HEK293 (cell line): ENCODE measurements around the gene MTMR4.

Experiments used
- CTCF ChIA-PET: fragments of 350-600 bp; formaldehyde crosslinking; extraction: SDS; loops from one replicate; lab custom pipeline; 2021; ENCODE audit warnings: antibody characterized with exemption; lab: Yijun Ruan, JAX
- POLR2A ChIA-PET: fragments of 300-600 bp; formaldehyde crosslinking; extraction: SDS; loops from one replicate; lab custom pipeline; 2020; ENCODE audit warnings: antibody characterized with exemption, inconsistent platforms; lab: Yijun Ruan, JAX
- H3K27ac ChIP-seq: fragments of 200-500 bp; sonication (Bioruptor generic); 2 replicates; pipeline ENCODE4 v1.5.1; 2014; ENCODE audit warnings: low read depth, low read length, control low read depth, inconsistent platforms; ENCODE audit errors: extremely low read depth
- H3K36me3 ChIP-seq, 2 experiments: fragments of 200-500 bp in 1 of 2; sonication (Bioruptor generic) in 1 of 2; 1 replicate in 1 of 2; 2 replicates in 1 of 2; pipeline ENCODE4 v1.5.1; 2014 to 2017; ENCODE audit warnings: inconsistent platforms in 2 of 2, low read length in 2 of 2; ENCODE audit not compliant: control insufficient read depth in 2 of 2, insufficient read depth in 1 of 2
- H3K4me1 ChIP-seq: fragments of 200-500 bp; sonication (Bioruptor generic); 2 replicates; pipeline ENCODE4 v1.5.1; 2014; ENCODE audit warnings: mild to moderate bottlenecking, low read length, inconsistent platforms; ENCODE audit not compliant: control insufficient read depth, insufficient read depth
- H3K4me3 ChIP-seq: 2 replicates; pipeline ENCODE4 v1.5.1; 2011; ENCODE audit warnings: low read depth, mild to moderate bottlenecking, control low read depth, low read length, moderate library complexity
- H3K9me3 ChIP-seq: fragments of 200-500 bp; sonication (Bioruptor generic); 2 replicates; pipeline ENCODE4 v1.5.1; 2014; ENCODE audit warnings: low read depth, low read length, inconsistent platforms; ENCODE audit not compliant: control insufficient read depth, insufficient read depth
- BCL11B ChIP-seq: fragments of 450-650 bp; formaldehyde crosslinking; IDR thresholded peaks from 2 replicates; pipeline ENCODE4 v1.5.1; 2016; ENCODE audit warnings: low read depth, missing biosample characterization, missing genetic modification characterization
- GLI2 ChIP-seq: fragments of 450-650 bp; formaldehyde crosslinking; IDR thresholded peaks from 2 replicates; pipeline ENCODE4; 2017; ENCODE audit warnings: missing biosample characterization, missing genetic modification characterization, low read depth, borderline replicate concordance
- KLF16 ChIP-seq: fragments of 450-650 bp; formaldehyde crosslinking; IDR thresholded peaks from 2 replicates; pipeline ENCODE4 v1.5.1; 2017; ENCODE audit warnings: missing biosample characterization, missing genetic modification characterization
- PRDM1 ChIP-seq: fragments of 450-650 bp; formaldehyde crosslinking; IDR thresholded peaks from 2 replicates; pipeline ENCODE4; 2016; ENCODE audit warnings: missing biosample characterization, missing genetic modification characterization
- SCRT1 ChIP-seq: fragments of 450-650 bp; formaldehyde crosslinking; IDR thresholded peaks from 2 replicates; pipeline ENCODE4 v1.5.1; 2016; ENCODE audit warnings: missing biosample characterization, missing genetic modification characterization, borderline replicate concordance
- SP2 ChIP-seq: fragments of 450-650 bp; formaldehyde crosslinking; IDR thresholded peaks from 2 replicates; pipeline ENCODE4 v1.5.1; 2016; ENCODE audit warnings: missing biosample characterization, missing genetic modification characterization
- ZBTB20 ChIP-seq: fragments of 450-650 bp; formaldehyde crosslinking; IDR thresholded peaks from 2 replicates; pipeline ENCODE4 v1.5.1; 2016; ENCODE audit warnings: missing biosample characterization, missing genetic modification characterization
- ZFP37 ChIP-seq: fragments of 450-650 bp; formaldehyde crosslinking; IDR thresholded peaks from 2 replicates; pipeline ENCODE4 v1.5.1; 2016; ENCODE audit warnings: missing biosample characterization, missing genetic modification characterization
- ZFP69B ChIP-seq: fragments of 450-650 bp; formaldehyde crosslinking; IDR thresholded peaks from 2 replicates; pipeline ENCODE4 v1.5.1; 2016; ENCODE audit warnings: missing biosample characterization, missing genetic modification characterization
- ZNF10 ChIP-seq: fragments of 450-650 bp; formaldehyde crosslinking; IDR thresholded peaks from 2 replicates; pipeline ENCODE4 v1.5.1; 2017; ENCODE audit warnings: missing biosample characterization, missing genetic modification characterization
- ZNF221 ChIP-seq: fragments of 450-650 bp; formaldehyde crosslinking; IDR thresholded peaks from 2 replicates; pipeline ENCODE4 v1.5.1; 2017; ENCODE audit warnings: missing biosample characterization, missing genetic modification characterization, borderline replicate concordance
- ZNF302 ChIP-seq: fragments of 450-650 bp; formaldehyde crosslinking; IDR thresholded peaks from 2 replicates; pipeline ENCODE4 v1.5.1; 2016; ENCODE audit warnings: missing biosample characterization, missing genetic modification characterization, low read depth
- ZNF391 ChIP-seq: fragments of 450-650 bp; formaldehyde crosslinking; IDR thresholded peaks from 2 replicates; pipeline ENCODE4 v1.5.1; 2016; ENCODE audit warnings: low read depth, missing biosample characterization, missing genetic modification characterization, borderline replicate concordance
- ZNF394 ChIP-seq: fragments of 450-650 bp; formaldehyde crosslinking; IDR thresholded peaks from 2 replicates; pipeline ENCODE4 v1.5.1; 2016; ENCODE audit warnings: missing biosample characterization, missing genetic modification characterization, mild to moderate bottlenecking, moderate library complexity, borderline replicate concordance
- ZNF561 ChIP-seq: fragments of 450-650 bp; IDR thresholded peaks from 2 replicates; pipeline ENCODE4 v1.5.1; 2018; ENCODE audit warnings: missing biosample characterization, missing genetic modification characterization, borderline replicate concordance
- ZNF658 ChIP-seq: fragments of 450-650 bp; formaldehyde crosslinking; IDR thresholded peaks from 2 replicates; pipeline ENCODE4; 2016; ENCODE audit warnings: missing biosample characterization, missing genetic modification characterization
- ZSCAN16 ChIP-seq: fragments of 450-650 bp; formaldehyde crosslinking; IDR thresholded peaks from 2 replicates; pipeline ENCODE4 v1.5.1; 2016; ENCODE audit warnings: missing biosample characterization, missing genetic modification characterization
- TF ChIP-seq, protein P1 (sequence below): fragments of 450-650 bp; formaldehyde crosslinking; IDR thresholded peaks from 2 replicates; pipeline ENCODE4; 2016; ENCODE audit warnings: missing biosample characterization, missing genetic modification characterization
- TF ChIP-seq, protein P2 (sequence below): fragments of 450-650 bp; formaldehyde crosslinking; IDR thresholded peaks from 2 replicates; pipeline ENCODE4 v1.5.1; 2017; ENCODE audit warnings: missing biosample characterization, missing genetic modification characterization
- TF ChIP-seq, protein P3 (sequence below): fragments of 450-650 bp; formaldehyde crosslinking; IDR thresholded peaks from 2 replicates; pipeline ENCODE4 v1.5.1; 2016; ENCODE audit warnings: missing biosample characterization, missing genetic modification characterization
- TF ChIP-seq, protein P4 (sequence below): fragments of 450-650 bp; formaldehyde crosslinking; IDR thresholded peaks from 2 replicates; pipeline ENCODE4 v1.5.1; 2017; ENCODE audit warnings: missing biosample characterization, missing genetic modification characterization

MTMR4 gene

DNA sequence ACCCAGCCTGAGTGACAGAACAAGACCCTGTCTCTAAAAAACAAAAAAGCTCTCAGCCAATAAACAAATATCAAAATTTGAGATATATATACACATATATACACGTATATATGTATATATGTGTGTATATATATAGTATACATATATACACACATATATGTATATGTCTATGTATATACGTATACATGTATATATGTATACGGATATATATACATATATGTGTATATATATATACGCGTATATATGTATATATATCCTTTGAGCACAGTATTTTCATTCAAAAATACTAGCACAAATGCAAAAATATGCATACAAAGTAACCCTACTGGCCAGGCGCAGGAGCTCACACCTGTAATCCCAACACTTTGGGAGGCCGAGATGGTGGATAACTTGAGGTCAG, 13.0 kb downstream of the MTMR4 start:
- Histone ChIP-seq H3K27ac (no peak overlapping the region), H3K4me1 (no peaks in the 10 kb centered on the region), H3K9me3 (no peaks in the 10 kb centered on the region), H3K36me3 (peaks cover 89 to 95% of the 10 kb centered on the region in 2 experiments), H3K4me3 (no peak overlapping the region)
- TF ChIP-seq ZNF658 (tag by site-specific recombination) (no peak), SP2 (tag by site-specific recombination) (no peak), ZFP37 (tag by site-specific recombination) (no peak), BCL11B (tag by site-specific recombination) (no peak), PRDM1 (tag by site-specific recombination) (no peak), ZNF561 (tag by site-specific recombination) (no peak)
- TF ChIP-seq, protein P1, sequence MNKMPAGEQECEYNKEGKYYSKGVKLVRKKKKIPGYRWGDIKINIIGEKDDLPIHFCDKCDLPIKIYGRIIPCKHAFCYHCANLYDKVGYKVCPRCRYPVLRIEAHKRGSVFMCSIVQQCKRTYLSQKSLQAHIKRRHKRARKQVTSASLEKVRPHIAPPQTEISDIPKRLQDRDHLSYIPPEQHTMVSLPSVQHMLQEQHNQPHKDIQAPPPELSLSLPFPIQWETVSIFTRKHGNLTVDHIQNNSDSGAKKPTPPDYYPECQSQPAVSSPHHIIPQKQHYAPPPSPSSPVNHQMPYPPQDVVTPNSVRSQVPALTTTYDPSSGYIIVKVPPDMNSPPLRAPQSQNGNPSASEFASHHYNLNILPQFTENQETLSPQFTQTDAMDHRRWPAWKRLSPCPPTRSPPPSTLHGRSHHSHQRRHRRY (tag by site-specific recombination), result no peak
- CTCF ChIA-PET, result interaction anchor here (0.6 to 1.0 kb wide), 2 partner anchors 10 to 40 kb away, joined by 3 read pairs; no protein-coding TSS in a partner anchor
- POLR2A ChIA-PET, result interaction anchor here (1.6 kb wide), 1 partner anchor 13 kb away, joined by 5 read pairs; the partner anchor contains the start of gene MTMR4

DNA sequence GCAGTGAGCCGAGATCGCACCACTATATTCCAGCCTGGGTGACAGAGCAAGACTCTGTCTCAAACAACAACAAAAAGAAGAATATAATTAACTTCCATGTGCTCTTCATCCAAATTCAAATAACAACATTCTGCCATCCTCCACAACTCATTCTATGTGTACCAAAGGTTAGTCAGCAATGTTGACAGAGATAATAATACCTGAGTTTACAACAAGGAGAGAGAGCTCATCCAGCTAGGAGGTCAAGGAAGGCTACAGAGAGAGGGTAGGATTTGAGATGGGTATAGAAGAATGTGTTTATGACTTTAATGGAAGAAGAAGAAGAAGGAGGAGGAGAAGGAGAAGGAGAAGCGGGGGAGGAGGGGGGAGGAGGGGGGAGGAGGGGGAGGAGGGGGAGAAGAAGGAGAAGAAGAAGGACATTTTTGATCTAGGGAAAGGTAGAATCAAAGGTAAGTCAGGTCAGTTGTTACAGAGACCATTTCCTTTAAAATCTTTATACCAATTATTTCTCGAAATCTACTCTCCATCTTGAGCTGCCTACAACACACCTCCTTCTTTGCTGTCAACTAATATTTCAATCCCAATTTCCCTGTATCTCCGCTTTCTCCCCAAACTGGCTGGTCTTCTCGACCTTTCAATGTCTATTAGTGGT, 16.1 kb downstream of the MTMR4 start:
- ChIA-PET POLR2A (no interaction called here), CTCF (no interaction called here)
- no peaks in the 10 kb centered on the region for H3K9me3 ChIP-seq
- no peaks in the 10 kb centered on the region for H3K4me1 ChIP-seq
- H3K27ac ChIP-seq, result no peak overlapping the region
- peaks cover 81 to 93% of the 10 kb centered on the region in 2 experiments for H3K36me3 ChIP-seq
- no peak overlapping the region for H3K4me3 ChIP-seq
- no peak for TF ChIP-seq SCRT1 (tag by site-specific recombination)
- no peak for TF ChIP-seq ZNF302 (tag by site-specific recombination)
- no peak for TF ChIP-seq ZNF391 (tag by site-specific recombination)
- no peak for TF ChIP-seq ZSCAN16
- TF ChIP-seq ZNF394, result no peak
- no peak for TF ChIP-seq ZBTB20
- TF ChIP-seq ZNF10 (tag by site-specific recombination), result no peak
- no peak for TF ChIP-seq ZNF221 (tag by site-specific recombination)
- TF ChIP-seq, protein P2, sequence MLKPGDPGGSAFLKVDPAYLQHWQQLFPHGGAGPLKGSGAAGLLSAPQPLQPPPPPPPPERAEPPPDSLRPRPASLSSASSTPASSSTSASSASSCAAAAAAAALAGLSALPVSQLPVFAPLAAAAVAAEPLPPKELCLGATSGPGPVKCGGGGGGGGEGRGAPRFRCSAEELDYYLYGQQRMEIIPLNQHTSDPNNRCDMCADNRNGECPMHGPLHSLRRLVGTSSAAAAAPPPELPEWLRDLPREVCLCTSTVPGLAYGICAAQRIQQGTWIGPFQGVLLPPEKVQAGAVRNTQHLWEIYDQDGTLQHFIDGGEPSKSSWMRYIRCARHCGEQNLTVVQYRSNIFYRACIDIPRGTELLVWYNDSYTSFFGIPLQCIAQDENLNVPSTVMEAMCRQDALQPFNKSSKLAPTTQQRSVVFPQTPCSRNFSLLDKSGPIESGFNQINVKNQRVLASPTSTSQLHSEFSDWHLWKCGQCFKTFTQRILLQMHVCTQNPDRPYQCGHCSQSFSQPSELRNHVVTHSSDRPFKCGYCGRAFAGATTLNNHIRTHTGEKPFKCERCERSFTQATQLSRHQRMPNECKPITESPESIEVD, result no peak
- no peak for TF ChIP-seq KLF16 (tag by site-specific recombination)
- TF ChIP-seq, protein P3, sequence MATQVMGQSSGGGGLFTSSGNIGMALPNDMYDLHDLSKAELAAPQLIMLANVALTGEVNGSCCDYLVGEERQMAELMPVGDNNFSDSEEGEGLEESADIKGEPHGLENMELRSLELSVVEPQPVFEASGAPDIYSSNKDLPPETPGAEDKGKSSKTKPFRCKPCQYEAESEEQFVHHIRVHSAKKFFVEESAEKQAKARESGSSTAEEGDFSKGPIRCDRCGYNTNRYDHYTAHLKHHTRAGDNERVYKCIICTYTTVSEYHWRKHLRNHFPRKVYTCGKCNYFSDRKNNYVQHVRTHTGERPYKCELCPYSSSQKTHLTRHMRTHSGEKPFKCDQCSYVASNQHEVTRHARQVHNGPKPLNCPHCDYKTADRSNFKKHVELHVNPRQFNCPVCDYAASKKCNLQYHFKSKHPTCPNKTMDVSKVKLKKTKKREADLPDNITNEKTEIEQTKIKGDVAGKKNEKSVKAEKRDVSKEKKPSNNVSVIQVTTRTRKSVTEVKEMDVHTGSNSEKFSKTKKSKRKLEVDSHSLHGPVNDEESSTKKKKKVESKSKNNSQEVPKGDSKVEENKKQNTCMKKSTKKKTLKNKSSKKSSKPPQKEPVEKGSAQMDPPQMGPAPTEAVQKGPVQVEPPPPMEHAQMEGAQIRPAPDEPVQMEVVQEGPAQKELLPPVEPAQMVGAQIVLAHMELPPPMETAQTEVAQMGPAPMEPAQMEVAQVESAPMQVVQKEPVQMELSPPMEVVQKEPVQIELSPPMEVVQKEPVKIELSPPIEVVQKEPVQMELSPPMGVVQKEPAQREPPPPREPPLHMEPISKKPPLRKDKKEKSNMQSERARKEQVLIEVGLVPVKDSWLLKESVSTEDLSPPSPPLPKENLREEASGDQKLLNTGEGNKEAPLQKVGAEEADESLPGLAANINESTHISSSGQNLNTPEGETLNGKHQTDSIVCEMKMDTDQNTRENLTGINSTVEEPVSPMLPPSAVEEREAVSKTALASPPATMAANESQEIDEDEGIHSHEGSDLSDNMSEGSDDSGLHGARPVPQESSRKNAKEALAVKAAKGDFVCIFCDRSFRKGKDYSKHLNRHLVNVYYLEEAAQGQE, result no peak
- TF ChIP-seq ZFP69B (tag by site-specific recombination), result no peak
- TF ChIP-seq GLI2 (tag by site-specific recombination), result no peak
- TF ChIP-seq, protein P4, sequence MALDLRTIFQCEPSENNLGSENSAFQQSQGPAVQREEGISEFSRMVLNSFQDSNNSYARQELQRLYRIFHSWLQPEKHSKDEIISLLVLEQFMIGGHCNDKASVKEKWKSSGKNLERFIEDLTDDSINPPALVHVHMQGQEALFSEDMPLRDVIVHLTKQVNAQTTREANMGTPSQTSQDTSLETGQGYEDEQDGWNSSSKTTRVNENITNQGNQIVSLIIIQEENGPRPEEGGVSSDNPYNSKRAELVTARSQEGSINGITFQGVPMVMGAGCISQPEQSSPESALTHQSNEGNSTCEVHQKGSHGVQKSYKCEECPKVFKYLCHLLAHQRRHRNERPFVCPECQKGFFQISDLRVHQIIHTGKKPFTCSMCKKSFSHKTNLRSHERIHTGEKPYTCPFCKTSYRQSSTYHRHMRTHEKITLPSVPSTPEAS (tag by site-specific recombination), result no peak
